PFSK-1 (cell line): ENCODE results near the gene TCAP.

Source experiments
- POLR2AphosphoS5 ChIP-seq: IDR thresholded peaks from 2 replicates; pipeline ENCODE4 v1.6.1; 2012; ENCODE audit warnings: low read depth, mild to moderate bottlenecking, control low read depth, low read length, moderate library complexity
- REST ChIP-seq, 2 experiments: IDR thresholded peaks; 2 replicates each; pipeline versions ENCODE4 v1.6.1 to v1.8.0; 2011 to 2012; ENCODE audit warnings: low read depth in 2 of 2, low read length in 2 of 2, control low read depth in 1 of 2, inconsistent platforms in 1 of 2, mild to moderate bottlenecking in 1 of 2, moderate library complexity in 1 of 2; ENCODE audit not compliant: insufficient read depth in 1 of 2
- TAF1 ChIP-seq: IDR thresholded peaks from 2 replicates; pipeline ENCODE4 v1.6.1; 2012; ENCODE audit warnings: low read length, control low read depth, borderline replicate concordance; ENCODE audit not compliant: insufficient read depth

GRCh38 chr17:39701784-39702422, 36.8 kb downstream of the TCAP start:
- no peak for TF ChIP-seq POLR2AphosphoS5
- no peak for TF ChIP-seq REST (IDR thresholded peaks at IDR 0.05; ENCODE audit: insufficient read depth in 1 of 2, low read depth in 2 of 2, low read length in 2 of 2)
- TF ChIP-seq TAF1: no peak
